ENCODE data around the gene NR1H2.

DNA sequence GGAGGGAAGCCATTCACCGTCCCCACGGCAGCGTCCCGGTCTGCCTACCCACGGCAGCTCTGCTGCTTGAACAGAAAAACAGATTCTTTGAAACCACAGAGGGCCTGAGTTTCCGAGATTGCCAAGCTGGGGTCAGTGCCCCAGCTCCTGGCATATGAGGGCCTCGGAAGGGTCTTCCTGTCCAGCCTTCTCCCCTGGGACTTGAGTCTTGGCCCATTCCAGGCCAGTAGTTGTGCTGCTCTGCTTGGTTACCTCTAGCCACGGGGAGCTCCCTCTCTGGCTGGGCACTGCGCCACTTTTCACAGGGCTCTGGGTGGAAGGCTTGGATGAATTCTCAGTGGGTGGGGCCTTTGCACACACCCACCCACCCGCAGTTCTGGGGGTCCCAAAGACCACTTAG, 33.9 kb downstream of the NR1H2 start:
- TF ChIP-seq EZH2 (IDR thresholded peaks at IDR 0.05; ENCODE audit: borderline replicate concordance) (no peak), CTCF (IDR thresholded peaks at IDR 0.05; ENCODE audit: poor library complexity) (no peak), EZH2phosphoT487 (IDR thresholded peaks at IDR 0.05; ENCODE audit: low read depth, severe bottlenecking, unreplicated experiment) (no peak)
